Activated CD4-positive, alpha-beta T cell treated with anti-CD3 and anti-CD28 coated beads, Interleukin-2, Interleukin-6, amounts not matched to agents 100 ng/mL and 50 ng/mL, durations not matched to agents 16 hours and 8 hours (primary cell): ENCODE data around the gene MUC4.
"Not testable (repeated sequence)": the region's sequence is repeated elsewhere in the genome, so short reads cannot be mapped to it uniquely, and the experiment has no call there.

ENCODE experiments used
- DNase-seq: peaks from one replicate; pipeline ENCODE4 v3.0.0-alpha.2; 2020

Gene MUC4

DNA sequence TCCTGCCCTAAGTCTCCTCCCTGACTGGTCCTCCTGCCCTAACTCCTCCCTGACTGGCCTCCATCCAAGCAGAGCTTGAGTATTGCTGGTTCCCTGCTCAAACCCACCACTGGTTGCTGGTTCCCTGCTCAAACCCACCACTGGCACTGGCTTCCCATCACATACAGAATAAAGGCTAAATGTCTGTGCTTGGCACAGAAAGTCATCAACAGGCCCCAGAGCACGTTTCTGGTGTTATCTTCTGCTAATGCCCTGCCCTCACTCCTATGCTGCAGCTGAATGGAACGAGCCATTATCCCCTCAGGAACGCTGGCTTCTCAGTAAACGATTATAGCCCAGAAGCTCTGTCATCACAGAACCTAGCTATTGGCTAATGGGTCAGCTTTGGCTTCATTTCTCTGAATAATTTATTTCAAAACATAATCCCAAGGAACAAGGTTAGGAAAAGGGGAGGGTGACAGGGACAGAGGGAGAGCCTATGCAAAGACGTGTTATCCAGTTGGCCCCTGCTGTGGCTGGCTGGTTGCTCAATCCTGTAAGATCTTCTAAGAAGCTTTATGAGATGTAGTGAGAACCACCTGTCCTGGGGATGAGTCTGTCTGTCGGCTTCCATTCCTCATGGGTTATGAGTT is 97.2 kb downstream of the MUC4 start:
- no peak for DNase-seq

DNA sequence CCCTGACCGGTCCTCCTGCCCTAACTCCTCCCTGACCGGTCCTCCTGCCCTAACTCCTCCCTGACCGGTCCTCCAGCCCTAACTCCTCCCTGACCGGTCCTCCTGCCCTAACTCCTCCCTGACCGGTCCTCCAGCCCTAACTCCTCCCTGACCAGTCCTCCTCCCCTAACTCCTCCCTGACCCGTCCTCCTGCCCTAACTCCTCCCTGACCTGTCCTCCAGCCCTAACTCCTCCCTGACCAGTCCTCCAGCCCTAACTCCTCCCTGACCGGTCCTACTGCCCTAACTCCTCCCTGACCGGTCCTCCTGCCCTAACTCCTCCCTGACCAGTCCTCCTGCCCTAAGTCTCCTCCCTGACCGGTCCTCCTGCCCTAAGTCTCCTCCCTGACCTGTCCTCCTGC is 98.6 kb downstream of the MUC4 start:
- not testable (repeated sequence) for DNase-seq

DNA sequence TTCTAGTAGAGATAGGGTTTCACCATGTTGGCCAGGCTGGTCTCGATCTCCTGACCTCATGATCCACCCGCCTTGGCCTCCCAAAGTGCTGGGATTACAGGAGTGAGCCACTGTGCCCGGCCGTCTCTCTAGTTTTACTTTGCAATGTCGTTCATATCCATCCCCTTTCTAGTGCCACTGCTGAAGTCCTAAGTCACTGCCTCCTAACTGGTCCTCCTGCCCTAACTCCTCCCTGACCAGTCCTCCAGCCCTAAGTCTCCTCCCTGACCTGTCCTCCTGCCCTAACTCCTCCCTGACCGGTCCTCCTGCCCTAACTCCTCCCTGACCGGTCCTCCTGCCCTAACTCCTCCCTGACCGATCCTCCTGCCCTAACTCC is 99.2 kb downstream of the MUC4 start:
- DNase-seq: not testable (repeated sequence)

DNA sequence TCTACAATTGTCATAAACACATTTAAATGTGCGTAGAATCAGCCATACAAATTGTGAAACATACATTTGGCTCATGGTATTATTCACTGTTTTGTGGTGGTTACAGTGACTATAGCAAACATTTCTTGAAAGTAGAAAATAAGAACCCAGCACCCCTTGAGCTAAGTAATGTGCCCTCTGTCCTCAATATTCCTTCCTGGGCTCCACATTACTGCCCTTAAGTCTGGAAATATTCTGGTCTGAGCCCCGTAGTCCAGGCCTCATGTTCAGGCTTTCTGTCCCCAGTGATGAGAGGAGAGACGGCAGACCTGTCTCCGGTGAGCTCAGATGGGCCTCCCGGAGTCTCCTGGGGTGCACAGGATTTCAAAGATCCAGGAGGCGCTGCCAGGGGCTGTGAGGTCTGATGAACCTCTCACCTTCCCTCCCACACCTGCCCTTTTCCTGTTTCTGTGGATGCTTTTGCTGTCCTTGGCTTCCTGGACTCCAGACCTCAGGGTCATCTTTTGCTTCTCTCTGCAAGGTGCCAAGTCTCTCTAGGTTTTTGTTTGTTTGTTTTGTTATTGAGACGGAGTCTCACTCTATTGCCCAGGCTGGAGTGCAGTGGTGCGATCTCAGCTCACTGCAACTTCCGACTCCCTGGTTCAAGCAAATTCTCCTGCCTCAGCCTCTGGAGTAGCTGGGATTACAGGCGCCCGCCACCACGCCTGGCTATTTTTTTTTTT is 99.8 kb downstream of the MUC4 start:
- no peak for DNase-seq

DNA sequence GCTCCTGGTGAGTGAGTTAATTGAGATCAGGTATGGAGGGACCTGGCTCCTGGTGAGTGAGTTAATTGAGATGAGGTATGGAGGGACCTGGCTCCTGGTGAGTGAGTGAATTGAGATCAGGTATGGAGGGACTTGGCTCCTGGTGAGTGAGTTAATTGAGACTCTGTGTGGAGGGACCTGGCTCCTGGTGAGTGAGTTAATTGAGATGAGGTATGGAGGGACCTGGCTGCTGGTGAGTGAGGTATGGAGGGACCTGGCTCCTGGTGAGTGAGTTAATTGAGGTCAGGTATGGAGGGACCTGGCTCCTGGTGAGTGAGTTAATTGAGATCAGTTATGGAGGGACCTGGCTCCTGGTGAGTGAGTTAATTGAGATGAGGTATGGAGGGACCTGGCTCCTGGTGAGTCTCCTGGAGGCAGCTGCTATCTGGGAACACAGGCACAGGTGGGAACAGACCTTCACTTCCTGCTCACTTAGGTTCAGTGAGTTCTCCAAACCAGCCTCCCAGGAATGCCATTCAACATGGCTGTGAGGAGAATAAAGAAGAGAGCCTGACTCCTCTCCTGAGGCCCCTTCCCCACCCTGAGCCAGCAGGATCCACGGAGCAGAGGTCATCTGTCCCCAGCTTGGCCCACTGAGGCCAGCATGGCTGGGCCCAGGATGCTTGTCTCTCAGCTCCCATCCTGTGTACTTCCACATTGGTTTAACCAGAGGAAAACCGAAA is 100.5 kb downstream of the MUC4 start:
- not testable (repeated sequence) for DNase-seq

DNA sequence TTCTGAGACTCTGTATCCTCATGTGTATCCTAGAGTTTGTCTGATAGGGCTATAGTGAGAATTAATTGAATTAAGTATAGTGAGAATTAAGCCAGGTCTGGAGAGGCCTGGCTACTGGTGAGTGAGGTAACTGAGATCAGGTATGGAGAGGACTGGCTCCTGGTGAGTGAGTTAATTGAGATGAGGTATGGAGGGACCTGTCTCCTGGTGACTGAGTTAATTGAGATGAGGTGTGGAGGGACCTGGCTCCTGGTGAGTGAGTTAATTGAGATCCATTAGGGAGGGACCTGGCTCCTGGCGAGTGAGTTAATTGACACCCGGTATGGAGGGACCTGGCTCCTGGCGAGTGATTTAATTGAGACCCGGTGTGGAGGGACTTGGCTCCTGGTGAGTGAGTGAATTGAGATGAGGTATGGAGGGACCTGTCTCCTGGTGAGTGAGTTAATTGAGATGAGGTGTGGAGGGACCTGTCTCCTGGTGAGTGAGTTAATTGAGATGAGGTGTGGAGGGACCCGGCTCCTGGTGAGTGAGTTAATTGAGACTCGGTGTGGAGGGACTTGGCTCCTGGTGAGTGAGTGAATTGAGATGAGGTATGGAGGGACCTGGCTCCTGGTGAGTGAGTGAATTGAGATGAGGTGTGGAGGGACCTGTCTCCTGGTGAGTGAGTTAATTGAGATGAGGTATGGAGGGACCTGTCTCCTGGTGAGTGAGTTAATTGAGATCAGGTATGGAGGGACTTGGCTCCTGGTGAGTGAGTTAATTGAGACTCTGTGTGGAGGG is 101.4 kb downstream of the MUC4 start:
- DNase-seq: not testable (repeated sequence)

DNA sequence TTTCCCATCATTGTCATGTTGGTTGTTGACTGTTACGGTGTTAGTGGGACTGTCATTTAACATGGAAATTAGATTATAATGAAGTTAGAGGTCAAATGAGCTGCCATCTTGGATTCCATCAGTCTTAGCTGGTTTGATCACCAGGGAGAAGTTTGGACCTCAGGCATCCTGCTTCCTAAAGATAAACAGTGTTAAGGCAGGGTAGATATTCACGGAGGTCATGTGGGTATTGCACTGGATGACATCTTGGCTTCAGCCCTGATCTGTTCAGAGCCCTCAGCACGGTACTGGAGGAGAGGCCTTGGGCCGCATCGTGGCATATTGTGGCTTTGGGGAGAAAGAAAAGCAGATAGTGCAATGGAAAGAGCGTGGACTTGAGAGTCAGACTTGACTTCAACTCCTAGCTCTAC is 102.0 kb downstream of the MUC4 start:
- DNase-seq: no peak

DNA sequence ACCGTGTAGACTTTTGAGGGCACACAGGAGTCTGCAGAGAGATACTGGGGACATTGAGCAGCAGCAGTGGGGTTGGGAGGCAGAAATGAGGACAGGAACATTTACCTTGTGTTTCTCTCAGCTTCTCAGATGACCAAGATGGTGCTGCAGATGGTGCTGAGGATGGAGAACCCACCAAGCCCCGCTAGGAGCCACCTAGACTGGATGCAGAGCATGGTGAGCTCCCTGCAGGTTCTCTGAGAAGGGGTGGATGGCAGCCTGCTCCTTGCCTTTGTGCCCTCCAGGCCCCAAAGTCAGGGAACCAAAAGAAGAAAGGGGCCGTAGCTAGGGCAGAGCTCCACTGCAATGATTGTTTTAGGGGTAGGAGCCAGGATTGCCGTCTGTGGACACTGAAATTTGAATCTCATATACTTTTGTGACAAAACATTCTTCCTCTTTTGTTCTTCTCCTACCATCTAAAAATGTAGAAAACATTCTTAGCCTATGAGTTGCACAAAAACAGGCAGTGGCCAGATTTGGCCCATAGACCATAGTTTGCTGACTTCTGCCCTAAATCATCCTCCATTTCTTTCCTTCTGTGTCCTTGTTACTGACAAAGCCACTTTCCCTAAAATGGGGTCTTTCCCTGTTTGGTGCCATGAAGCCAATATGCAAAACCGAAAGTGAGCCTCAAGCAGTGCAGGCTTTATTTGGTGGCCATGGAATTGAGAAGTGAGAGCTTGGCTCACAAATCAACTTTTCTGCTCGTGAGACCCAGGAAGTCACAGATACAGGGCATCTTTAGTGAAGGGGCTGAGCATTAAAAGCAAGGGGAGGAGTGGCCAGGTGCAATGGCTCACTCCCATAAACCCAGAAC is 102.9 kb downstream of the MUC4 start:
- no peak for DNase-seq

DNA sequence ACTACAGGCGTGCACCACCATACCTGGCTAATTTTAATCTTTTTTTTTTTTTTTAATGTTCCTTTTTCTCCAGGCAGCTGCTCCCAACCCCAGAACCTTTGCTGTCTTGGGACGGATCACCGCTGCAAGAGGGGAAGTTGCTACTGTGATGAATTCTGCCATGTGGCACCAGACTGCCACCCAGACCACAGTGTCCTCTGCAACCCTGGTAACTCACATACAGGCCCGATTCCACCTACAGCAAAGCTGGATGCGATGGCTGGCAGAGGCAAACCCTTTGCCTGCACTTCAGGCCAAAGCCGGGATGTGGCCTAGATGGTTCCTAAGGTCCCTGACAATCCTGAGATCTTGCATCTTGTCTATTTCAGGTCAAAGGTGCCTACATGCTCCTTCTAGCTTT is 103.7 kb downstream of the MUC4 start:
- no peak for DNase-seq

DNA sequence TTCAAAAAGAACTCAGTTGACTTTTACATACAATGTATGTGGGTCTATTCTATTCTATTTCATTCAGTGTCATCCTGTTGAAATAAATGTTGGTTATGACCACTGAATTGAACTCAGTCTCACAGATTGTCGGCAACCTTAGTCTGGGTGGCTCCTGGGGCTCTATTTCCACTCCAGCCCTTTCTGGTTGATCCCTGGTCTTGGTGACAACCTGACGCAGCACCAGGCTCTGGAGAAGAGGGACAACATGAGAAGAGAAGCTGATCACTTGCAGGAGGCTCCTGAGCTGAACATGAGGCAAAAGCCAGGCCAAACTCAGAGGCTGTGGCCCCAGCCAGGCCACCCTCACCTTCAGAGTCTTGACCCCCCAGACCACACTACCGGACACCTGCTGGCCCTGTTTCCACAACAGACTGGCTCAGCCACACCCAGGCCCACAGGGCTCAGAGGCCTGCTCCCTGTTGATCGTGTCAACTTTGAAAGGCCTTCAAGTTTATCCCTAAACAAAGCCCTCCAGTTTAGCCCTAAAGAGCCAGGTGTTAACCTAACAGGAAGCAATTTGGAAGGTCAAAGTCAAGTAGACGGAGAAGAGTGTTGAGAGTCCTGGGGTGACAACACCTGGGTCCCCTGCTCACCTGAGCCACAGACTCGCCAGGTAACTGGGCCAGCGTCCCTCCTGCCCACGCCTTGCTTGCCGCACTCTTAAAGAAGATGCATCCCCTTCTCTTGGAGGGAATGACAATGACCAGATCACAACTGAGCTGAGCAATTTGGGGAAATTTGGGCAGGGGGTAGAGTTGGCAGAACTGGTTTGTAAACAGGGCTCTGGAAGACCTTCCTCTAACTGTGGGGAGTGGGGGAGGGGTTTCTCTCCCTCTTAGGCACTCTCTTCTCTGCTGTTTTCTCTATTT is 106.4 kb downstream of the MUC4 start:
- no peak for DNase-seq

DNA sequence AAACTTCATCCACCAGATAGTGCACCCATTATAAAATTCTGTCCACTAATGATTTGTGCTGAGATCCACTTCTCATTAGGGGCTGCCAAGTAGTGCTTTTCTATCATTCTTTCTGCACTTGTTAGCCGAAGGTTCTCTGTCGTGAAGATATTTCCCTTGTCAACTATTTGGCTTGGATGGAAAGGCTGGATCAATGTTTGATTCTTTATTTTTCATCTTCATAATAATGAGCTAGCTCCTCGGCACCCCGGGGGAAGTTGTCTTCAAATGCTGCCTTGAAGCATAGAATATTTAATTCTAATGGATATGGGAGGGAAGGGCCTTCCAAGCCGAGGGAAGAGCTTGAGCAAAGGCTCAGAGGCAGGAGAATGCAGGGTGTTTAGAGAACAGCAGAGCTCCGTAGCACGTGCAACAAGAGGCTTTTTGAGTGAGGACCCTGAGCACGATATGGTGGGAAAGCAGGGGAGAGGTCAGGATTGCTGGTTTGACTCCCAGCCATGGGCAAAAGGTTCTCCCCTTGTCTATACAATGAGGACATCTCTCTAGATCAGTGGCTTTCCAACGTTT is 107.2 kb downstream of the MUC4 start:
- DNase-seq: no peak

DNA sequence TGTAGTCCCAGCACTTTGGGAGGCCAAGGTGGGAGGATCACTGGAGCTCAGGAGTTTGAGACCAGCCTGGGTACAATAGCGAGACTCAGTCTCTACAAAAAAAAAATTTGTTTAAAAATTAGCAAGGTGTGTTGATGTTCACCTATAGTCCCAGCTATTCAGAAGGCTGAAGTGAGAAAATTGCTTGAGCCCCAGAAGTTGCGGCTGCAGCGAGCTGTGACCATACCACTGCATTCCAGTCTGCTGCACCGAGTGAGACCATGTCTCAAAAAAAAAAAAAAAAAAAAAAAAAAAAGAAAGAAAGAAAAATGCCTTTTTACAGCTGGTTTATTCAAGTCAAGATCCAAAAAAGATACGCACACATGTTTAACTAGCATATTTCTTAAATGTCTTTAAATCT is 108.0 kb downstream of the MUC4 start:
- DNase-seq: no peak

DNA sequence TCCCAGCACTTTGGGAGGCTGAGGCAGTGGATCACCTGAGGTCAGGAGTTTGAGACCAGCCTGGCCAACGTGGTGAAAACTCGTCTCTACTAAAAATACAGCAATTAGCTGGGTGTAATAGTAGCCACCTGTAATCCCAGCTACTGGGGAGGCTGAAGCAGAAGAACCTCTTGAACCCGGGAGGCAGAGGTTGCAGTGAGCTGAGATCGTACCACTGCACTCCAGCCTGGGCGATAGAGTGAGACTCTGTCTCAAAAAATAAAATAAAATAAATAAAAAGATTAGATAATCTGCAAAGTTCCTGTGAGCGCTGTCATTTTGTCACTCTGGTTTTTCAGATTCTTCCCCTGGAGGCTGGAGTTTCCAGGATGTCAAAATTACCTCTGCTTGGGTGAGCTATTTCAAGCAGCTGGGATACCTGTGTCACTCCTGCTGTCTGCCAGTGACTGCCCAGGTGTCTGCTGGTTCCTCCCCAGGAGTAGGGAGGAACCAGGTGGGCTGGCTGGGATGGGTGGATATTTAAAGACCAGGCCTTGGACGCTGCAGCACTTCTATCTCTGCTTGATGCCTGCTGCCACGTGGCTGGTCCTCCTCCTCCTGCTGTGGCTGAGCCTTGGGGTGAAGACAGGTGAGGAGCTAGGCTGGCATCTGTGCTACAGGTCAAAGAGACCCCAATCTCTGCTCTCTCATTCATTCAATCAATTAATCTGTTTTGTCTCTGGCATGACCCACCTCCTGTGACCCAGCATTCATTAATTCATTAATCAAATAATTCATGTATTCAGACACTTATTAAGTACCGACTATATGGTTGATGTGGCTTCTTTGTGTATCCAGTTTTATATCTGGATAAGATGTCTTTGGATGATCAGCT is 110.5 kb downstream of the MUC4 start:
- no peak for DNase-seq

DNA sequence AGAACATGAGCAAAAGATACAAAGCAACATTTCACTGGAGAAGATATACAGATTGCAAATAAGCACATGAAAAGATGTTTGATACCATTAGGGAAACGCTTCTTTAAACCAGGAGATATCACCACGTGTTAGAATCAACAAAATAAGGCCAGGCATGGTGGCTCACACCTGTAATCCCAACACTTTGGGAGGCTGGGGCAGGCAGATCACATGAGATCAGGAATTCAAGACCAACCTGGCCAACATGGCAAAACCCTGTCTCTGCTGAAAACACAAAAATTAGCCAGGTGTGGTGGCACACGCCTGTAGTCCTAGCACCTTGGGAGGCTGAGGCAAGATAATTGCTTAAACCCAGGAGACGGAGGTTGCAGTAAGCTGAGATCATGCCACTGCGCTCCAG is 111.4 kb downstream of the MUC4 start:
- no peak for DNase-seq

DNA sequence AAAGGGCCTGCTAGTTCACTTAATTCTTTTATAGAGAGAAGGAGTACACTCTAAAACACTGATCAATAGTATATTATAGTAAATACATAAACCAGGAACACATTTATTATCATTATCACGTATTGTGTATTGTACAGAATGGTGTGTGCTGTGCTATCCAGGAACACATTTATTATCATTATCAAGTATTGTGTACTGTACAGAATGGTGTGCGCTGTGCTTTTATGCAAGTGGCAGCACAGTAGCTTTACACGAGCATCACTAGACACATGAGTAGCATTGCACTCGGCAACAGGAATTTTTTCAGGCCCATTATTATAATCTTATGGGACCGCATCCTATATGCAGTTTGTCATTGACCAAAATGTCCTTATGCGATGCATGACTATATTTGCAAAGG is 111.9 kb downstream of the MUC4 start:
- no peak for DNase-seq

DNA sequence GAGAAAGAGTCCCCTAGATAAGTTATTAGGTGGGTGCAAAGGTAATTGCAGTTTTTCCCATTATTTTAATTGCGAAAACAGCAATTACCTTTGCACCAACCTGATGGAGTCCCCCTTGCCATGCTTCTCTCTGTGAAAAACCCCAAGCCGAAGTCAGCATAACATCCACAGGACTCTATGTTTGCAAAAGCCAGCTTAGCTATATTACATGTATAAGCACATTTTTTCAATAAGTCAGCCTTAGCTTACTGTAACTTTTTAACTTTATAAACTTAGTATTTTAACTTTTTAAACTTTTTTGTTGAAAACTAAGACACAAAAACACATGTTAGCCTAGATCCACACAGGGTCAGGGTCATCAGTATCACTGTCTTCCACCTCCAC is 112.3 kb downstream of the MUC4 start:
- DNase-seq: no peak

DNA sequence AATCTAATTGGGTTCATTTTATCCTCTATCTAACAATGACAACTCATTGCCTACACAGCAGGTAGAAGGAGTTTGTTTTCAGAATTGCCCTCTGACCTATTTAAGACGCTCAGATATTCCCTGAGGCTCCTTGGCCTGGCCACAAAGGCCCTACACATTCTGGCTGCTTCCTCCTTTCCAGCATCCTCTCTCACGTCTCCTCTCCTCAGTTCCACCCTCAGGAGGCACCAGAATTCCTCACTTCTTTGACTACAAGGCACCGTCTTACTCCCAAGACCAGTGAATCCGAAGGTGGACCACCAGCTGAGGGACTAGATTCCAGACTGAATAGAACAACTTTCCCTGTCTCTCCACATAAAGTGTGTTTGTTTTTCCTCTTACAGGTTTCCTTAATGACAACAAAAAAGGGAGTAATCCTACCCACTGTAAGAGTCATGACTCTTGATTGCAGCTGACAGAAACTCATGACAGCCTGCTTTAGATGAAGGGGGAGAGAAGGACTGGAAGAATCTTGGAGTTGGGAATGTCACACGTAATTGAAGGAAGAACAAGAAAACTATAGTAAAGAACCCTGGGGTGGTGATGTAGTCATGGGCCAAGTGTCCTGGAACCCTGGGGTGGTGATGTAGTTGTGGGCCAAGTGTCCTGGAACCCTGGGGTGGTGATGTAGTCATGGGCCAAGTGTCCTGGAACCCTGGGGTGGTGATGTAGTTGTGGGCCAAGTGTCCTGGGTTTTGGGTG is 112.9 kb downstream of the MUC4 start:
- DNase-seq: no peak

DNA sequence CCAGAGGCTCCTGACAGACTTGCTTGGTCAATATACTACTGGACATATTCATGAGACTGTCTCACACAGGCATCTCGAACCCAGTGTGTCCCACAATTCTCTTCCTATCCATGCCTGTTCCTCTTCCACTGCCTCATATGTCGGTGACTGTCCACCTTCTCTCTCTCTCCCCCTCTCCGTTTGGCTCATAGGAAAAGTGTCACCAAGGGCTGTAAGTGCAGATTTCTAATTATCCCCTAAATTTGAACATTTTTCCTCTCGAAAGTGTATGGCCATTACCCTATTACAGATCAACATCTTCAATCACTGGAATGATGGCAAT is 113.4 kb downstream of the MUC4 start:
- DNase-seq: no peak

DNA sequence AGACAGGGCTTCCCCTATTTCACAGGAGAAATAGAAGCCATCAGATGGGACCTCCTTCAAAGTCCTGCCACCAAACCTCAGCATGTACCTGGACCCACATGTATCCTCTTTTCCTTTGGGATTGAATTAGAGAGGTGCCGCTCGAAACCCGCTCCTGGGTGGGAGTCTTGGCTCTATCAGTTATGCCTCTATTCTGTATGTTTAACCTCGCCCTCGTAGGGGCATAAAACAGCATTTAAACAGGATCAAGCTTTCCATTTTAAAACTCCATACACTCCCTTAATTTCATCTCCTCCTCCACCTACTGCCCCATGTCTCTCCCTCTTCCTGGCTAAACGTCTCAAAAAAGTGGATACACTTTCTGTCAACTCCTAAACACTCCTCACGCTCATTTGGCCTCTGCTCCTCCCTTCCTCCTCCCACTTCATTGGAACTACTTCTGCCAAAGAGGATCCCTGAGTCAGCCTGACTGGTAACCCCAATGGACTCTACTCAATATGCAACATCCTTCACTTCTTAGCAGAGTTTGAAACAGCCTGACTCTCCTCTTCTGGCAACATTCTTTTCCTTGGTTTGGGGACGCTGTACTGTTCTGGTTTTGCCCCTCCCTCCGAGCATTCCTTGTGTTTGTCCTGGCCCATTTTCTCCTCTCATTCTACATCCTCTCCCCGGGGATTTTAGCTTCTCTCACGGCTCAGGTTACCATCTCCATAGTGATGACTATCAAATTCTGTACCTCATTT is 114.0 kb downstream of the MUC4 start:
- no peak for DNase-seq
